GM18505 (cell line): ENCODE measurements around the gene IL10RB.

Source experiments
- ATAC-seq: cut with Tn5 transposase; IDR thresholded peaks from one replicate; pipeline ENCODE4 v1.9.1; 2021; ENCODE audit not compliant: unreplicated experiment
- POLR2A ChIP-seq: IDR thresholded peaks from 4 replicates; pipeline ENCODE4 v1.6.1; 2011; ENCODE audit warnings: borderline replicate concordance; ENCODE audit not compliant: insufficient read depth, insufficient read length; ENCODE audit errors: extremely low read depth

Gene IL10RB

DNA sequence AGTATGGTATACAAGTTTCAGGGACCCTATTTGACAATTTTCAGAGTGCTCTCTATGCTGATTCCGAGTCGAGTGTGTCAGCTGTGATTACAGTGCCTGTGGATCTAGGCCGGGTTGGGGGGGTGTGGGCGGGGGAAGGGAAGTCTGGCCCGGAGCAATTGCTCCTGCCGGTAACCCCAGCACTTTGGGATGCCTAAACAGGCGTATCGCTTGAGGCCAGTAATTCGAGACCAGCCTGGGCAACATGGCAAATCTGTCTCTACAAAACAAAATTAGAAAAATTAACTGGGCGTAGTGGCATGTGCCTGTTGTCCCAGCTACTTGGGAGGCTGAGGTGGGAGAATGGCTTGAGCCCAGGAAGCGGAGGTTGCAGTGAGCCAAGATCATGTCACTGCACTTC lies 1.6 kb upstream of the IL10RB start:
- no peak for TF ChIP-seq POLR2A
- no peak for ATAC-seq

DNA sequence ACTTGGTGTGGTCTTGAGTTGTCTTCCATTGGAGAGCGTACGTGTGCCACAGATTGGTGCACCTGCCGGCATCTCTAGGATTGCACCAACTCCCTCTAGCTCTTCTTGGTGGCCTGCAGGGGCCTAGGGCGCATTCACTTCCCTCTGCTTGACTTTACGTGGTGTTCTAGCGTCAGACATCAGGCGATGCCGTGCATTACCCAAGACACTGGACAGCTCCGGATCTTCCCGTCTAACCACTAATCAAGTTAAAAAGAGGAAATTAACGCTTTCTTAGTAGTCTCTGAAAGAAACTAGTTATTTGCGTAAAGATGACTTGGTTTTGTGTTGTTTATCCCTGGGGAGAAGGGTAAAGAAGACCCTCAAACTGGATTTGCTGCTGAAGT lies 510 bp upstream of the IL10RB start:
- no peak for TF ChIP-seq POLR2A
- ATAC-seq, result peak; percentile 27

DNA sequence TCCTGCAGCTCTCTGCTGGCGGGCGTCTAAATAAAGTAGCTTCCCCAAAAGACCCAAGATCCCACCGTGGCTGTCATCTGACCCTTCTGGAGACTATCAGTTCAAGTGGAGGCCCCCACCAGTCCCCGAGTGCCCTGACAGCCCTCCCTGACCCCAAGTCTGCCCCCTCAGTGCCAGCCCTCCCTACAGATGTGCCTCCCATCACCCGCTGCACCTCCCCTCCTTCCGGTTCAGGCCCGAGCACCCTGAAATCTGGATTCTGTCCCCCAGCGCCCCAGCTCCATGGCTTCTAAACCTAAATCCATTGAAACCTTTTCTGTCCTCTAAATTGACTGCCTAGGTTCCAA lies 595 bp downstream of the IL10RB start:
- peak; percentile 44 for TF ChIP-seq POLR2A
- ATAC-seq, result peak; percentile 1

DNA sequence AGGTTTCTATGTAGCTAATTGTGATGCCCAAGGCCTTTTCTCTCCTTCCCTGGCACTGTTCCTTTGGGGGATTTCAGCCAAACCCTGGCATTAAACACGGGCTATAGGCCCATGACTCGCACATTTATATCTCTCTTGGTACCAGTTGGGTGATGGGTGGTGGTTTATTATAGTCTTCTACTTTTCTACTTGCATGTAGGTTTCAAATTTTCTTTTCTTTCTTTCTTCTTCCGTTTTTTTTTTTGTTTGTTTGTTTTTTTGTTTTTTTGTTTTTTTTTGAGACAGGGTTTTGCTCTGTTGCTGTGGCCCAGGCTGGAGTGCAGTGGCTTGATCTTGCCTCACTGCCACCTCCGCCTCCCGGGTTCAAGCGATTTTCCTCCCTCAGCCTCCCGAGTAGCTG lies 1.1 kb downstream of the IL10RB start:
- TF ChIP-seq POLR2A, result no peak
- no peak for ATAC-seq

DNA sequence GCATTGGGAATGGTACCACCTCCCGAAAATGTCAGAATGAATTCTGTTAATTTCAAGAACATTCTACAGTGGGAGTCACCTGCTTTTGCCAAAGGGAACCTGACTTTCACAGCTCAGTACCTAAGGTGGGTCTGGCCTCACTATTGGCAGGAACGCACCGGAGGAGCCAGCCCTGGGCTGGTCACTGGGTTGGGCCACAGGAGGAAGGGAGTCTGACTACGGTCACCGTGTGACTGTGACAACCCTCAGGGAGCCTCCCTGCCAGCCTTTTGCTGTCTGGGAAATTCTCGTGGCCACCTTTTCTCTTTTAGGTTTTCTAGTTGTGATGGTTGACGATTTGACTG lies 2.2 kb downstream of the IL10RB start:
- peak; percentile 7 for ATAC-seq
- peak; percentile 8 for TF ChIP-seq POLR2A

DNA sequence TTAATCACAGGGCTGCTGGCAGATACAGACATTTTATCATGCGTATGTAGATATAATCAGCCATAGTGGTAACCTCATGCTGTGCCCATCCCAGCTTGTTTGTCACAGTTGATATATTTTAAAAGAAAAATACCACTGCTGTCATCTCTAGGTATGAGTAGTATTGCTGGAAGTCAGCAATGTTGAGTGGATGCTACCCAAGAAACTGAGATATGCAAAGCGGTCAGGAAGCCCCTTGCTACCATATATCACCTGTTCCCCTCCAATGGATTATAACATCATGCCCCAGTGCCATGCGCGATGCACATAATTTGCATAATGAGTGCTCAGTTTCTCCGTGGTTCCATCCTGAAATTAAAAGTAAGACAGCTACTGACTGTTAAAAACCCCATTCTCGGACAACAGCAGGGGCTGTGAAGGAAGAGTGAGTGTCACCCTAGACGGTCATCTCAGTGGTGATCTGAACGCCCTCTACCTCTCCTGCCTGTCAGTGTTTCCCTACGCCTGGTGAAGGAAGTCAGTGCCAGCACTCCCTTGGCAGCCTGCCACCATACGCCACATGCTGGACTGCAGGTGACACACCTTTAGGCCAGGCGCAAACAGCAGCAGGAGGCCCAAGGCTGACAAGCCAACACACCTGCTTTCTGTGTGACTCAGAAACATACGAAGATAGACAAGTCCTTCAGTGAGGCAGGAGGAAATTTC lies 2.7 kb downstream of the IL10RB start:
- TF ChIP-seq POLR2A, result peak; percentile 52
- peak; percentile 50 for ATAC-seq

DNA sequence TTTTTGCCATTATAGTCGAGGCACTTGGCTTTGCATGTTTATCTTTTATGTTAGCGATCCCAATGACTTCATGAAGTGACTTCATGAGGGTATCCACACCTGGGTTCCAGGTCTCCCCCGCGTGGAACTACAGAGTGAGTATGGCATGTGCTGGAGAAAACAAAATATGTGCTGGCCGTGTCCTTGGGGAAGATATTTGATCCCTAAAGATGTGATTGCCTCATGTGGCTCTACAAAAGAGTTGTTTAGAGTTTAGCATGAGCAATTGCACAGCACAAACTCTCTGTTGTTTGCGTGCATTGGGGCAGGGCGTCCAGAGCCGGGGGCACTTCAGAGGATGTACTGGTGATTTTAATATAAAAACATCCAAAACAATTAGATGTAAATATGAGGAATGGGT lies 4.8 kb downstream of the IL10RB start:
- TF ChIP-seq POLR2A, result no peak
- no peak for ATAC-seq

DNA sequence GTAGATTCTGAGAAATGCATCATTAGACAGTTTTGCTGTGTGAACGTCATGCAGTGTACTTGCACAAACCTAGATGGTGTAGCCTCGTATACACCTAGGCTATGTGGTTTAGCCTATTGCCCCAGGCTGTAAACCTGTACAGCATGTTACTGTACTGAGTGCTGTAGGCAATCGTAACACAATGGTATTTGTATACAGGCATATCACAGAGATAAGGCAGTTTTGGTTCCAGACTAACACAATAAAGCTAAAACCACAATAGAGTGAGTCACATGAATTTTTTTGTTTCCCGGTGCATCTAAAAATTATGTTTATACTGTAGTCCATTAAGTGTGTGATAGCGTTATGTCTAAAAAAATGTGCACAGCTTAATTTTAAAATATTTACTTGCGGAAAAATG lies 6.9 kb downstream of the IL10RB start:
- ATAC-seq, result no peak
- TF ChIP-seq POLR2A, result no peak

DNA sequence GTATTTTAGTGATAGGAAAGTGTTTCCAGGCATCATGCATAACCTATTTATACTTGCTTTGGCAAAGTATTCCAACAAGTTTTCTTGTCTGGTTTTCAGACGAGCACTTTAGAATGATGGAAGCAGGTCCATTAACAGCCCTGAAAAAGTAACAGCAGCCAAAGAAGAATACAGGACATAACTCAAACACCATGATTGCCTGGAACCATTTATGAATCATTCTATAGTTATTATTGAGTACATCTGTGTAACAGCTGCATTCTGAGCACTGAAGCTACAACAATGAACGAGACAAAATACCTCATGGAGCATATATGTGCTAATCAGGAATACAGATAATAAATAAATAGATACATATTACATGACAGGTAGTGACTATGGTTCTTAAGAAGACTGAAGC lies 12.6 kb downstream of the IL10RB start:
- TF ChIP-seq POLR2A, result no peak
- no peak for ATAC-seq

DNA sequence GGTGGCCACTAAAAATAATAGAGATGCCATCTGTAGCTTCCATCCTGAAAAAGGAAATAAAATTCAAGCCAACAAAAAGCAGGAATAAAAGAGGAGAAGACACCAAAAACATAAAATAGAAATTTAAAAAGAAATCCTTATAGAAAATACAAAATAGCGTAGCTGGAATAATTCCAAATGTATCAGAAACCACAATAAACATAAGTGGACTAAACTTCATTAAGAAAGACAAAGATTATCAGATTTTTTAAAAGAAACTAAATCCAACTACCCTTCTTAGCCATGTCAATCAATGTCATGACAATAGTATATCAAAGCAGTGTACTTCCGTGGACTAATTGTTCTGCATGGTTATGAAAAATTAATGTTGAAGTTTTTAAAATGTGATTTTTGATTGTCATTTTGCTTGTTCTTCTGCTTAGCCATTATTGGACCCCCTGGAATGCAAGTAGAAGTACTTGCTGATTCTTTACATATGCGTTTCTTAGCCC lies 13.2 kb downstream of the IL10RB start:
- ATAC-seq, result no peak

DNA sequence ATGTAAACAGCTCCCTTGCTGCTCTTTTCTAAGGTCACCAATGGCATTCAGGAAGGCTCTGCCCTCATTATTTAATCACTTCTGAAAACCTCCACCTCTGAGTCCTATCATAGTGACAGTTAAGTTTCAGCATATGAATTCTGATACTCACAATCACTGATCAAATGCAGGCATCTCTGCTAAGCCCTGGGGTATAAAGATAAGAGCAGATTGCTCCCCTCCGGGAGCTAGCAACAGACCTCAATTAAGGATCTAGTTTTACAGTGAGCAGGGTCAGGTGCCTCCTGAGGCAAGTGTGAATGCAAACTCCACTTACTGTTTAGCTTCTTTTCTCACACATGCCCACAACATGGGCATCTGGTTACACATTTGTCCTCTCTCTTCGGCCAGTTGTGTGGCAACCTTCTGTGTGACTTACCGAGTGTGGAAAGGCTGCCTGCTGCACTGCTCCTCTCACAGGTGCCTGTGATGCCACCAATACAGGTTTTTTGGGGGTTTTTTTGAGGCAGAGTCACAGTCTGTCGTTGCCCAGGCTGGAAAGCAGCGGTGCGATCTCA lies 15.0 kb downstream of the IL10RB start:
- ATAC-seq, result no peak
- TF ChIP-seq POLR2A, result no peak

More for the DNA sequence above, 13.2 kb downstream of the IL10RB start:
- no peak for TF ChIP-seq POLR2A

DNA sequence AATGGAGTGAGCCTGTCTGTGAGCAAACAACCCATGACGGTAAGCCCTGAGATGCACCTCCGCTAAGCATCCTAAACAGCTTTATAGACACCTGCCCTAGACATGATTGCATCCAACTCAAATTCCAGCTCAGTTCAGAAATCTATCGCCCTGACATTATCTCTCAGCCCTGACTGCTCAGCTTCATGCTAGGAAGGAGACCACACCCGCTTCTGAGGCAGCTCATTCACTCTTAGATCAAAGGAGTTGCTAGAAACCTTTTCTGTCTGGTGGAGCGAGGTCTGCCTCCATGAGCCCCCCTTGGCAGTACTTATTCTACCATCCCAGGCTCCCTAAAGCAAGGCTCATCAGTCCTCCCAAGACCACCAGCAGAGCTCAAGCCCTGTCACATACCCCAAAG lies 17.0 kb downstream of the IL10RB start:
- ATAC-seq, result no peak
- TF ChIP-seq POLR2A, result no peak

DNA sequence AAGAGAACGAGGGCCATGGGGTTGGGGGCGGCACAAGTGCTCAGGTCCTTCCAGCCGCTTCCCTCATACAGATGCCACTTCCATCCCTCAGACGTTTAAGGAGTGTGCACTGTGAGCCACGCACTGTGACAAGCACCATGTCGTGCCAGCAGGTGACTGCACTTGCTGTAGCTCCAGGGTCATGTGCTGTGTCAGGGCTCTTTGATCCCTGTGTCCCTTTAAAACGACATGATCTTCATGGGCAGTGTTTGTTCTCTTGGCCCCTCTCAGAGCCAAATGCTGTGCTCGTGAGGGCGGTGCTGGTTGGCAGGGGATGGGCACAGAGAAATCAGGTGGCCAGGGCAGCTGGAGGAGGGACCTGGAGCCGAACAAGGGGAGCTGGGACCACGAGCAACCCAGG lies 19.9 kb downstream of the IL10RB start:
- no peak for ATAC-seq
- TF ChIP-seq POLR2A, result no peak

DNA sequence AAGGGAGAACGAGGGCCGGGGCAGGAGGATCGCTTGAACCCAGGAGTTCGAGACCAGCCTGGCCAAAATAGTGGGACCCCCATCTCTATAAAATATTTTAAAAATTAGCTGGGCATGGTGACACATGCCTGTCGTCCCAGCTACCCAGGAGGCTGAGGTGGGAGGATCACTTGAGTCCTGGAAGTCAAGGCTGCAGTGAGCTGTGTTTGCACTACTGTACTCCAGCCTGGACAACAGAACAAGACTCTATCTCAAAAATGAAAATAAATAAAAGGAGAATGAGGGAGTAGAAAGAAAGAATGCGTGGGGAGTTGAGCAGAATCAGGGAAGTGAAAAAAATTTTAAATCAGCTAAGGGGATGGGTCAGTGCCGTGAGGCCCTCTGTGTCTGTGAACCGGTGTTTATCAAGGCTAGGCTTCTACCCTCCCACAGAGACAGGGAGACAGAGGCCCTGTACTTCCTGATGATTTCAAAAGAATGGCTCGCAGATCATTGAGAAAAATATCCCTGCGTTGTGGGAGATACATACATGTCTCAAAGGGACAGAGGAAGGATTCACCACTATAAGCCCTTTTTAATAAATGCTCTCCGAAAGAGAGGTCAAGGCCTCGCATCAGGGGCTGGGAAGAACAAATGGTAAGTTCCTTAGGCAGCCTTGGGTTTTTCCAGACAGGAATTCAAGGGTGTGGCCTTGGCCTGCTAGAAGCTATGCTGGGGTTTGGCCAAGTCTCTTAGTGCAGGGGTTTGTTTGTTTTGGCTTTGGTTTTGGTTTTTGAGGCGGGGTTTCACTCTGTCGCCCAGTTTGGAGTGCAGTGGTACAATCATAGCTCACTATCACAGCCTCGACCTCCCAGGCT lies 20.7 kb downstream of the IL10RB start:
- no peak for ATAC-seq
- no peak for TF ChIP-seq POLR2A

DNA sequence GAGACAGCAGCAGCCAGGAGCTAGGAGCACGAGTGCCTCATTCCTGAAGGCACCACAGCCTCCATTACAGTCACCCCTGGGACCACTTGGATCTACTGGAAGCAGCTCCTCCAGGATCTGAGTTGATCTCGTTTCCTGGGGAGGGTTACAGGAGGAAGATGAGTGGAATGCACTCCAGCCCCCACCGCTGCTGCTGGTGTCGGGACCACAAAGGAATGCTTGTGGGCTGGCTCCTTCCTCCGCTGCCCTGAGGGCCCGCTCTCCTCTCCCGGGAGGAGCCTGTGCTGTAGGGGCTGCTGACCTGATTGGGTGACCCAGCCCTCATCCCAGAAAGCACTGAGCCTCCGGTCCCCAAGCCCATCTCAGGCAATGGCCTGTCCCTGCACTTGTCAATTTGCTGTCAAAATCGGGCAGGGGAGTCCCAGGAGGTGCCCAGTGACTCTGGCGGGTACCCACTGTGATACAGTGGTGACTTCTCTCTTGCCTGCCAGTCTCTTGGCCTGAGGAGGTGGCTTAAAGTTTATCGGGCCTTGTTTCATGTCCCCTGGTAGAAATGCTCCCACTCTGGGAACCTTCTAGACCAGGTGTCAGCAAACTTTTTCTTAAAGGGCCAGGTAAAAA lies 23.1 kb downstream of the IL10RB start:
- no peak for TF ChIP-seq POLR2A
- ATAC-seq, result no peak
